ENCODE data around the gene ADH5. TPM values are rescaled to one million over a fixed set of nuclear protein-coding genes. Genes with fewer than 3 reads are reported as not detected.
"Not testable (repeated sequence)": the region's sequence is repeated elsewhere in the genome, so short reads cannot be mapped to it uniquely, and the experiment has no call there.

The ADH5 gene
- total RNA-seq, 2 donors from 2014 or later, result 226 to 243 TPM

DNA sequence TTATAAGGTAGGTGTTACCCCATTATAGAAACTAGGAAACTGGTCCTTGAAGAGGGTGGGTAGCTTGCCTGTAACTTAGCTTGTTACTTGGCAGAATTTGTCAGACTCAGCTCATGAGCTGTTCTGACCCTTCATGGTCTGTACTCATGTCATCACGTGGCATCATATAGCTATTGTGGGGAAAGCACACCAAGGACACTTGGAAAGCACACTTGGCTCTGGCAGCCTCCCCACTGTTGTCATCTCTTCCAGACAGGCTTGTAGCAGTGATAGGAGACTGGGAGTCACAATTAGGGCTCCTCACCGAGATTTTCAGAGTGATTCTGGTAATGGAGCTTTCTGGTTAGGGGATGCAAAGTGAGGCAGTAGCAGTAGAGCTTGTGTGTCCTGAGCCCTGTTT is 30.4 kb downstream of the ADH5 start:
- DNase-seq (ENCODE audit: low spot score), result no peak
- intact Hi-C loops (cut with DNase I), result loop anchor here (5.0 to 10.0 kb wide), 4 partner anchors 61 to 593 kb away; partner anchors contain the start of gene METAP1 (in 2 of the 2)

DNA sequence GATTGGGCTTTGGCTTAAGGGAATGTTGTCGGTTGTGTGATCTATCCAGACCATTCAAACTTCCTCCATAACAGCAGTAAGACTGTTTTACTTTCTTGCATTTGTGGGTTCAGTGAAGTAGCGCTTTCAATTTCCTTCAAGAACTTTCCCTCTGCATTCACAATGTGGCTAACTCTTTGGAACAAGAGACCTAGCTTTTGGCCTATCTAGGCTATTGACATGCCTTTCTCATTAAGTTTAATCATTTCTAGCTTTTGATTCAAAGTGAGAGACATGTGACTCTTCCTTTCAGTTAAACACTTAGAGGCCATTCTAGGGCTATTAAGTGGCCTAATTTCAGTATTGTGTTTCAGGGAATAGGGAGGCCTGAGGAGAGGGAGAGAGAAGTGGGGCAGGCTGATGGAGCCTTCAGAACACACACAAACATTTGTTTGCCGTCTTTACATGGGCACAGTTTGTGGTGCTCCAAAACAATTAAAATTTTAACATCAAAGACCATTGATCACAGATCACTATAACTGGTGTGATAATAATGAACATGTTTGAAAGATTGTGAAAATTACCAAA is 34.1 kb downstream of the ADH5 start:
- DNase-seq (ENCODE audit: low spot score), result no peak
- intact Hi-C loops (cut with DNase I), result loop anchor here (10.0 kb wide), 3 partner anchors 60 to 590 kb away; partner anchors contain the start of gene METAP1 (in 1 of the 2)

DNA sequence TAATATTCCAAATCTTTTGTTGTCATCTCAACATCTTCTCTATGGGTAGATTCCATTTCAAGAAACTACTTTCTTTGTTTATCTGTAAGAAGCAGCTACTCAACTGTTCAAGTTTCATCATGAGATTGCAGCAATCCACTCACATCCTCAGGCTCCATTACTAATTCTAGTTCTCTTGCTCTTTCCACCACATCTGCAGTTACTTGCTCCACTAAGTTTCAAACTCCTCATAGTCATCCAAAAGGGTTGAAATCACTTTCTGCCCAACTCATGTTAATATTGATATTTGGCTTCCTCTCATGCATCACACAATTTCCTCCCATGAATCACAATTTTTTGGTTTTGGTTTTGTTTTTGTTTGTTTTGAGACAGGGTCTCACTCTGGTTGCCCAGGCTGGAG is 35.7 kb downstream of the ADH5 start:
- intact Hi-C loops (cut with DNase I), result loop anchor here (10.0 kb wide), 3 partner anchors 58 to 588 kb away; partner anchors contain the start of gene METAP1 (in 1 of the 2)
- DNase-seq (ENCODE audit: low spot score), result no peak

DNA sequence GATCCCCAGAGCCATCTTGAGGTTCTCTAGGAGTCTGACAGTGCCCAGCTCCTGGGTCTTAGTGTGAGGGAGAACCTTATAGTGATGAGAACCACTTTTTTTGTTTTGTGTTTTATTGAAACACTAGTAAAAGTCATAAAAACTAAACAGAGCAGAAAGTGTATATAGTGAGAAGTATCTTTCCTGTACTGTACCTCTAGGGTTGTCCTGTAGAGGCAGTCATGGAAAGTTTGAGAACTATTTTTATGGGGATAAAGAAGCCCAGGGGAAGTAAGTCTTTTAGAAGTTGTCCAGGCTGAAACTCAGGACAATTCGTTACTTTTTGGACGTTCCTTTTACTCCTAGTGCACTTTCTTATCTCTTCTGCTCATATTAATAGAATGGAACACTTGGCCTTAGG is 40.9 kb downstream of the ADH5 start:
- DNase-seq (ENCODE audit: low spot score), result no peak
- intact Hi-C loops (cut with DNase I), result no loop called here

DNA sequence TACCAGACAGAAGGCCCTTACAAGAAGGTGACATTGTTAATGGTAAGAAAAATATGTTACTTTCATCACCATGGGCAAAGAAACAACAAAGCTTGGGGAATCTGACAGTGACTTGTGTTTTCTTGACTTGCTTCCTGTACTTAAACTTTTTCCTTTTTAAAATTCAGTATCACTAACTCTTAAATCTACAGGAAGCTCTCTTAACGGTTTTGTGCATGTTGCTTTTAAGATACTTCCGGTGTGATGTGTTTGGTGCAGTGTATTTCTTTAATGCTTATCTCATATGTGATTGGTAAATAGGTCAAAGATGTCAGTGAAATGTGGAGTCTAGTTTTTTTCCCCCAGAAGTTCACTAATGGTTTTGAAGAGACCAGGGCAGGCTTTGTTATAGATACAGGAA is 45.2 kb downstream of the ADH5 start:
- DNase-seq (ENCODE audit: low spot score), result no peak
- intact Hi-C loops (cut with DNase I), result no loop called here

DNA sequence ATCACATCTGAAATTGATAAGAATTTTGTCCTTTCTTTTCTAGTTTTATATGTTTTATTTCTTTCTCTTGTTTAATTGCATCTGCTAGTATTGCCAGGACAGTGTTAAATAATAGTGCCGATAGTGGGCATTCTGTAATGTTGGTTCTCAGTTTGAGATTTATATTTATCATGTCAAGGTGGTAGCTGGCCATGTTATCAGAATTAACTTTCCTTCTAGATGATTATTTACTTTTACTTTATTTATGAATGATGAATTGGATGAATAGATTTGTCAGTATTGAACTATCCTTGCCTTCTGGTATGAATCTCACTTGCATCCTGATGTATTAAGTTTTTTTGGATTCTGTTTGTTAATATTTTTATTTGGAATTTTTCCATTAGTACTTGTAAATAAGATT is 50.4 kb downstream of the ADH5 start:
- DNase-seq (ENCODE audit: low spot score), result no peak
- intact Hi-C loops (cut with DNase I), result no loop called here

DNA sequence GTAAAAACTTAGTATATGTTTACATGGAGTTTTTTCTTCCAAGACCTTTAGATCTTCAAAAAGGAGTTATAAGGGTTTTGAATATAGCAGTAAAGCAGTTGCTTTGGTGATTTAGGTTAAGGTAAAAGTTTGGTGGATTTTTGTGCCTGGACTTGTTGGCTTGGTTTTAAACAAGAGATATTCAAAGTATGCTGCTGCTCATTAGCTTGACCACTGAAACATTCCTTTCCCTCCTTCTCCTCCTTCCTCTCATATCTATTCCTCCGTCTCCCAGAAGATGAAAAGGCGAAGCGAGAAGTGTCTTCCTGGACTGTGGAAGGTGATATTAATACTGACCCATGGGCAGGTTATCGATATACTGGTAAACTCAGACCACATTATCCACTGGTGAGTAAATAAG is 54.6 kb downstream of the ADH5 start:
- intact Hi-C loops (cut with DNase I), result no loop called here
- DNase-seq (ENCODE audit: low spot score), result no peak

DNA sequence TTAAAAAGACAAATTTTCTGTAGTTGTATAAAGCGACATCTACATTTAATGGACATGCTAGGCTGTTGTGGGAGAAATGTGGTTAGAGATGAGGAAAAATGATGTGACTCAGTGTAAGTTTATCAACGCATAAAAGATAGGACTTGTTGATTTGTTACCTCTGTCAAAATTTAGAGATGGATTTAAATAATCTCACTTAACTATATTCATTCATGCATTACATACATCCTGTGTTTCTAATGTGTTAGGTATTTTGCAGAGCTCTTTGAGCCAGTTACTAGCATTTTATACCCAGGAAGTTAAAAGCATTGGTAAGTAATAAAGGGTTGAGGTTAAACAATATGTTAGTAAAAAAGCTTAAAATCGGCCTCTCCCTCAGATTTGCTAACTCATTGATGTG is 58.7 kb downstream of the ADH5 start:
- DNase-seq (ENCODE audit: low spot score), result no peak
- intact Hi-C loops (cut with DNase I), result no loop called here

DNA sequence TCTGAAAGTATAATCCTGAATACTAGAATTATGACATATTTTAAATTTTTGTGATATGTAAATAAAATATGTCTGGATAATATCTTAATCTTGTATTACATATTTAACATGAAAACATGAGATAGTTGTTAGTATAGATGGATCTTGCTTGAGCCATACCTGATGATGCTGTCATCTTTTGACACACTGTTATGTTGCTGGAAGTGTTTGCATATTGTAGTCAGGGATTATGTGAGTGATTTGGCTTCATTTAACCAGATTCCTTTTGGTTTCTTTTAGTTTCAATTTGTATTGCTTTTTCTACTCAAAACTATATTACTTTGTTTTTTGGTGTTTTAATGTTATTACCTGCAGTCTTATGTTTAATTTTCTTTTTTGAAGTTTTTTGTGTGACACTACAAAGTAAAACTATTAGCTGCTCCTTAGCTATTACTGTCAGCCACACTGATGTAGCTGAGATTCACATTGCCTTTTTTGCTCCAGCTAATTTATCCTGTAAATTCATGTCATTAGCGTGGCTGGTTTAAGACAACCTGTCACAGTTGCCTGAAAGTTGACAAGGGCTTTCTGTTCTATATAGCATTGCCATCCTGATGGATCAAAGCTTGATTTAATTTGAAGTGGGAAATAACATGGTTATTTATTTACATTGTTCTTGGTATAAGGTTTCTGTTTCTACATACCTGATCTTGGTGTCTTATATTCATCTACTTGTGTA is 59.4 kb downstream of the ADH5 start:
- no peak for DNase-seq (ENCODE audit: low spot score)
- intact Hi-C loops (cut with DNase I), result no loop called here

DNA sequence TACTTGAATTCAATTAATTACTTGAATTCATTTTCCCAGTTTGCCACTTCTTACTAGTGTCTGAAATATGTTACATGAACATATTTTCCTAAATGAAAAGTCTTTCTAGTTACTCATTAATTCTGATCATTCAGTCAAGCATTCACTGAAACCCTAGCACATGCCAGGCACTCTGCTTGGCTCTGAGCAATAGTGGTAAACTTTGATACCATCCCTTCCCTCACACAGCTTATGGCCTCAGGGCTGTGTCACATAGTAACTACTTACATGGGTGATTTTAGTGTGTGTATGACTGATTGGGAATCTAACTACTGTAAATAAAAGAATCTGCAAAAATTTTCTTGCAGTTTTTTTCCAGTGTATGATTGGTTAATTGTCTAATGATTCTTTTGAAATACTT is 60.4 kb downstream of the ADH5 start:
- intact Hi-C loops (cut with DNase I), result no loop called here
- no peak for DNase-seq (ENCODE audit: low spot score)

DNA sequence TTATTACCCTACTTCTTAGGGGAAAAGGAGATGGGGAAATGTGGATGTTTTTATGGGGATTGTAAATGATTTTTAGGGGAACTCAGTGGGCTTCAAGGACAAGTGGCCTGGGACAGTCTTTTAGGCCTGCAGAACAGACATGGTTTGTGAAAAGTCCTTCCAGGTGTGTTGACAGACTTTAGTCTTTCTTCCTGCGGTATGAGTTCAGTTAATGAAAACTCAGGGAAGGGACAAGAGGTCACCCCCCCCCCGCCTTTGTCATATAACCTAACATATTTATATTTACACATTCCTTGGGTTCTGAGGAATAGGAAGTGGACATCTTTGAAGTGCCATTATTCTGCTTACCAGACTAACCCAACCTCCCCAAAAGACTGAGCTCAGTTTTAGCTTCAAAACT is 61.3 kb downstream of the ADH5 start:
- intact Hi-C loops (cut with DNase I), result no loop called here
- no peak for DNase-seq (ENCODE audit: low spot score)

DNA sequence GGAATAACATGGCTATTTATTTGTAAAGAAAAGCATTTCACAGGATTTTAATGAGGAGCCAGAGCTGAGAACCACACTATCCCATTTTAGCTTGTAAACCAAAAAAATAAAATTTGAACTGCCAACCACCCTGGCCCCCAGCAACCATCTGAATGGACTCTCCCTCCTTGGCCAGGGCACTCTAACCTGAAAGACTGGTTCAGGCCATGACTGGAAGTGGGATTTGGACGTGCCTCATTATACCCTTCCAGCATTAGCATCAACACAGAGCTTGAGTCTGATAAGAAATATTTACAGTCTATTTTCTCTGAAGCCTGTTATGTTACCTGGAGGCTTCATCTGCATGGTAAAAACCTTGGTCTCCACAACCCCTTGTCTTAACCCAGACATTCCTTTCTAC is 63.1 kb downstream of the ADH5 start:
- DNase-seq (ENCODE audit: low spot score), result no peak
- intact Hi-C loops (cut with DNase I), result no loop called here

DNA sequence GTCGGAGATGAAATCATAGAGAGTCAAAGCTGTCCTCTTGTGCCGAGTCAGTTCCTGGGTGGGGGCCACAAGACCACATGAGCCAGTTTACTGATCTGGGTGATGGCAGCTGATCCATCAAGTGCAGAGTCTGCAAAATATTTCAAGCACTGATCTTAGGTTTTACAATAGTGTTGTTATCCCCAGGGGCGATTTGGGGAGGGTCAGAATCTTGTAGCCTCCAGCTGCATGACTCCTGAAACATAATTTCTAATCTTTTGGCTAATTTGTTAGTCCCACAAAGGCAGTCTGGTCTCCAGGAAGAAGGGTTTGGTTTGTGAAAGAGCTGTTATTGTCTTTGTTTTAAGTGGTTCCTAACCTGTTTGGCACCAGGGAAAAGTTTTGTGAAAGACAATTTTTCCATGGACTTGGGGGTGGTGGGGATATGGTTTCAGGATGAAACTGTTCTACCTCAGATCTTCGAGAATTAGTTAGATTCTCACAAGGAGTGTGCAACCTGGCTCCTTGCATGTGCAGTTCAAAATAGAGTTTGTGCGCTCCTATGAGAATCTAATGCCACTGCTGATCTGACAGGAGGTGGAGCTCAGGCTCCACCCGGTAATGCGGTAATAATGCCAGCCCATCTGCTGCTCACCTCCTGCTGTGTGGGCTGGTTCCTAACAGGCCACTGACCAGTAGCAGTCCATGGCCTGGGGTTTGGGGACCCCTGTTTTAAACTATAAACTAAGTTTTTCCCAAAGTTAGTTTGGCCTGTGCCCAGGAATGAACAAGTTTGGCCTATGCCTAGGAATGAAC is 63.9 kb downstream of the ADH5 start:
- intact Hi-C loops (cut with DNase I), result no loop called here
- DNase-seq (ENCODE audit: low spot score), result no peak

DNA sequence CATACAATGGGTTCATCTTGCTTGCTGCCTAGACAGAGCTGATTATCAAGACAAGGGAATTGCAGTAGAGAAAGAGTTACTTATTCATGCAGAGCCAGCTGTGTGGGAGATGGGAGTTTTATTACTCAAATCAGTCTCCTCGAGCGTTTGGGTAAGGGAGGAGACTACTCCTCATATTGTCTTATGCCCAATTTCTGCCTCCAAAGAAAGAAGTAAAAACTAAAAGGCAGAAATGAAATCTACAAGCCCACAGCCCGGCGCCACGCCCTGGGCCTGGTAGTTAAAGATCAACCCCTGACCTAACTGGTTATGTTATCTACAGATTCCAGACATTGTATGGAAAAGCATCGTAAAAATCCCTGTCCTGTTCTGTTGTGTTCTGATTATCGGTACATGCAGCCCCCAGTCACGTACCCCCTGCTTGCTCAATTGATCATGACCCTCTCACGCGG is 64.8 kb downstream of the ADH5 start:
- DNase-seq (ENCODE audit: low spot score); intact Hi-C loops (cut with DNase I): not testable (repeated sequence)

DNA sequence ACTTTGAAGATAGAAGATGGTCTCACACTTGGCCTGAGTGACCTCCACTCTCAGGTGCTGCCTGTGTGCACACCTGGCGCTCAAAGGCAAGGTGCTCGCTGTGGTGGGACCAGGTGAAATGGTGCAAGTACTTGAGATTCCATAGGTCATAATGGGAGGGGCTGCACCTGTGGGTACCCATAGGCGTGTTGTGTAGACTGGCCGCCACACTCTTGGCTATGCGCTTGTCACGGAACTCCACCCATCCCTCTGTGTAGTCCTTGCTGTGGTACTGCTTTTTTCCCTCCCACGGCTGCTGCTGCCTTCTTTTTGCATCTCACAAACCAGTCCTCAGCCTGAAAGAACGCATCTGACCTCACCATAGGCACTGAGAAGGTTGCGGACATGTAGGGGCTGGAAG is 66.0 kb downstream of the ADH5 start:
- no peak for DNase-seq (ENCODE audit: low spot score)
- intact Hi-C loops (cut with DNase I), result no loop called here

DNA sequence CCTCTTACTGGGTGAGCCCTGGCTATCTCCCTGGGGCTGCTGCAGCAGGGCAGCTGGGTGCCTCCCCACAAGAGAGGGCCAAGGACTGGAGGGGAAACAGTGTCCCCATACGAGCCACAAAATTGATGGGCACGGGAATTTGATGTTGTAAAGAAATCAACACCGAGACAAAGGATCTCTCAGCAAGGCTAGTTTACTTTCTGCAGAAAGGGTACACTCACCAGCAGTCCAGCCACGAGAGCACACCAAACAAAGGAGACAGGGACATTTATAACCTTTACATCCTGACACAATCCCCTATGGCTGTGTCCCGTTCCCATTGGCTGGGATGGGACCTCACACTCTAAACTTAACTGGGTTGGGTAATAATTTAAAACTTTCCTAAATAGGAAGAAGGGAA is 67.2 kb downstream of the ADH5 start:
- no peak for DNase-seq (ENCODE audit: low spot score)
- intact Hi-C loops (cut with DNase I), result no loop called here
